ENCODE measurements around the gene STYK1.

DNA sequence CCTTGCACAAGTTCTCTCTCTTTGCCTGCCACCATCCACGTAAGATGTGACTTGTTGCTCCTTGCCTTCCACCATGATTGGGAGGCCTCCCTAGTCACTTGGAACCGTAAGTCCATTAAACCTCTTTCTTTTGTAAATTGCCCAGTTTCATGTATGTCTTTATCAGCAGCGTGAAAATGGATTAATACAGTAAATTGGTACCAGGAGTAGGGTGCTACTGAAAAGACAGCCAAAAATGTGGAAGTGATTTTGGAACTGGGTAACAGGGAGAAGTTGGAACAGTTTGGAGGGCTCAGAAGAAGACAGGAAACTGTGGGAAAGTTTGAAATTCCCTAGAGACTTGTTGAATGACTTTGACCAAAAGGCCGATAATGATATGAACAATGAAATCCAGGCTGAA lies 27.9 kb downstream of the STYK1 start:
- TF ChIP-seq ESRRA (IDR thresholded peaks at IDR 0.05; ENCODE audit: low read length) (no peak), BCL11A (IDR thresholded peaks at IDR 0.05; ENCODE audit: low read depth, low read length) (no peak), POLR2AphosphoS5 (IDR thresholded peaks at IDR 0.05; ENCODE audit: low read length) (no peak), EGR1 (IDR thresholded peaks at IDR 0.05; ENCODE audit: borderline replicate concordance in 1 of 2, low read depth in 2 of 2, low read length in 2 of 2) (no peak), TAF1 (IDR thresholded peaks at IDR 0.05; ENCODE audit: borderline replicate concordance, low read depth, low read length) (no peak), SIN3A (IDR thresholded peaks at IDR 0.05; ENCODE audit: low read depth, low read length) (no peak)
- TF ChIP-seq, protein P1, sequence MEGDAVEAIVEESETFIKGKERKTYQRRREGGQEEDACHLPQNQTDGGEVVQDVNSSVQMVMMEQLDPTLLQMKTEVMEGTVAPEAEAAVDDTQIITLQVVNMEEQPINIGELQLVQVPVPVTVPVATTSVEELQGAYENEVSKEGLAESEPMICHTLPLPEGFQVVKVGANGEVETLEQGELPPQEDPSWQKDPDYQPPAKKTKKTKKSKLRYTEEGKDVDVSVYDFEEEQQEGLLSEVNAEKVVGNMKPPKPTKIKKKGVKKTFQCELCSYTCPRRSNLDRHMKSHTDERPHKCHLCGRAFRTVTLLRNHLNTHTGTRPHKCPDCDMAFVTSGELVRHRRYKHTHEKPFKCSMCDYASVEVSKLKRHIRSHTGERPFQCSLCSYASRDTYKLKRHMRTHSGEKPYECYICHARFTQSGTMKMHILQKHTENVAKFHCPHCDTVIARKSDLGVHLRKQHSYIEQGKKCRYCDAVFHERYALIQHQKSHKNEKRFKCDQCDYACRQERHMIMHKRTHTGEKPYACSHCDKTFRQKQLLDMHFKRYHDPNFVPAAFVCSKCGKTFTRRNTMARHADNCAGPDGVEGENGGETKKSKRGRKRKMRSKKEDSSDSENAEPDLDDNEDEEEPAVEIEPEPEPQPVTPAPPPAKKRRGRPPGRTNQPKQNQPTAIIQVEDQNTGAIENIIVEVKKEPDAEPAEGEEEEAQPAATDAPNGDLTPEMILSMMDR (IDR thresholded peaks at IDR 0.05 in 2 of 3, conservative IDR thresholded peaks at IDR 0.05 in 1 of 3; ENCODE audit: control insufficient read depth in 2 of 3, extremely low read depth in 1 of 3, insufficient read depth in 1 of 3, low read depth in 3 of 3, low read length in 3 of 3), result no peak
- TF ChIP-seq, protein P2, sequence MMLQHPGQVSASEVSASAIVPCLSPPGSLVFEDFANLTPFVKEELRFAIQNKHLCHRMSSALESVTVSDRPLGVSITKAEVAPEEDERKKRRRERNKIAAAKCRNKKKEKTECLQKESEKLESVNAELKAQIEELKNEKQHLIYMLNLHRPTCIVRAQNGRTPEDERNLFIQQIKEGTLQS (IDR thresholded peaks at IDR 0.05; ENCODE audit: borderline replicate concordance, extremely low read depth, low read depth, low read length), result no peak

Measured in GM12878 (cell line).